Measurements from ENCODE around the gene PLA2G3.
A peak's percentile ranks its signal among the peaks of the same experiment; 100 is the strongest.
"Not testable (repeated sequence)": the region's sequence is repeated elsewhere in the genome, so short reads cannot be mapped to it uniquely, and the experiment has no call there.

PLA2G3 gene

DNA sequence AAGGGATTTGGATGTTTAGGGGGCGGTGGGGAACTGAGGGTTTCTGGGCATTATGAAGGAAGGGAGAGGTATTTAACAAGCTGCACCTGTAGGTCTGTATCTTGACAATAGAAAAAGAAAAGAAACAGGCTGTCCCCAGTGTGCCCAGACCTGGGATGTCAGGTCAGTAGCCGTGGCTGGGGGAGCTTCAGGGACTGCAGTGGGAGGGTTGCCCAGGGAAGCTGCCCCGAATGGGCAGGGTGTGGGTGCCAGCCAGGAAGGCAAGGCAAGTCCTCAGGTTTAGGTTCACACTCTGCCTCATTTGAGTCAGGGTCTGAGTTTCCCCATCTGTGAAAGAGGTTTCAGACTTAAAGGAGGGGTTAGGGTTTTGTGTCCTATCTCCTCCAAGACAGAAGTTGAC is 16.0 kb downstream of the PLA2G3 start:
- DNase-seq (ENCODE audit: low read depth in 2 of 2, low spot score in 1 of 2): no peak

DNA sequence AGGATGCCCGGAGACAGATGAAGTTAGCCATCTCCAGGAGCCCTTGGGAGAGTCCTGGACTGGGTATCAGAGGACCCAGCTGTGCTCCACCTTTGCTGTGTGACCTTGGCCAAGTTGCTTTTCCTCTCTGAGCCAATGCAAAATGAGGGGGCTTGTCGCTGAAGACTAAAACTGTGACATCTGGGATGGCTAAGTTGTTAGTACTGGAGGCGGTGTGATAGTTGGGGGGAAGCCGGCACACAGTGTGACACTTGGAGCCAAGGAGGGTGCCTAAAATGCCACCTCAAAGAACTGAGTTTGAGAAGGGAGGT is 17.1 kb downstream of the PLA2G3 start:
- DNase-seq (ENCODE audit: low read depth in 2 of 2, low spot score in 1 of 2): no peak

DNA sequence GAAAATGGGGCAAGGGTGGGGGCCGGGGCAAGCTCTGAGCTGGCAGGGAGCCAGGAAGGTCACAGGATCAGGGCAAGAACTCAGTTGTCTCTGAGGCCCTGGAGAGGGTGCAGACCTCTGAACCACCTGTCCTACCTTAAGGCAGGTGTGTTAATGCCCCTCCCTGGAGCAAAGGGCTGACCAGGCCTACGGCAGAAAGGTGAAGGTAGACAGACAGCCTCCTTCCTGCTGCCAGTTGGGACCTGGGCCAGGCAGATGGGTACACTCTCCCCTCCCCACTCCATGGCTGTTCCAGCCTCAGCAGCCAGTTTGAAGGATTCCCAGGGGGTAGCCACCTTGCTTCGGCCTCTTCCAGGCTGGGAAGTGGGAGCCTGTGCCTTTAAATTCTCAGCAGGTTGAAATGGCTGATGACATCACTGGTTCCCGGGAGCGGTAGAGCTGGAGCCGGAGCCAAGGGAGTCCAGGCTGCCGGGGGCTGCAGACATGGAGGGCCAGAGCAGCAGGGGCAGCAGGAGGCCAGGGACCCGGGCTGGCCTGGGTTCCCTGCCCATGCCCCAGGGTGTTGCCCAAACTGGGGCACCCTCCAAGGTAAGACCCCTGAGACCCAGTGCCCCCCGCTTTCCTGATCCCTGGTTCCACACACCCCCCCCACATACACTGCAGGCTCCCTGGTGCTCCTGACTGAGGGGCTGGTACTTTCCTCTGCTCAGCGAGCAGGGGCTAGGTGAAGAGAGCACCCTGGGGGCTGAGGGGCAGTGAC is 17.6 kb downstream of the PLA2G3 start, which contains the start of gene INPP5J:
Gene INPP5J (plus strand): TSS at position 435 of the 760 bp plus-strand sequence. CDS start 49 bp downstream, at position 484.
- no peak for DNase-seq (ENCODE audit: low read depth in 2 of 2, low spot score in 1 of 2)

DNA sequence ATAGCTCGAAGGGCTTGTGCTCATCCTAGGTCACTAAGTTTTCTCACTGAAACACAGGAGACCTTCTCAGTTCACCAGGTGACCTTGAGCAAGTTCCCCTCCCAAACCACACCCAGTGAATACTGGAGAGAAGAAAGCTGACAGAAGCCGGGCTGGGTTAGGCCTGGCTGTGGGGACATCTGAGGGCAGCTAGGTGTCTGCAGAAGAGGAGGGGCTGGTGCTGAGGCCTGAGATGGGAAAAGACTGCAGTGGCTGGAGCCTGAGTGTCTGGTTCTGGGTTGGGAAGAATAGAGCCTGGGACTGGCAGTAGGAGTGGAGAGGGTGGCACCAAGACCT is 18.1 kb downstream of the PLA2G3 start:
- no peak for DNase-seq (ENCODE audit: low read depth in 2 of 2, low spot score in 1 of 2)

DNA sequence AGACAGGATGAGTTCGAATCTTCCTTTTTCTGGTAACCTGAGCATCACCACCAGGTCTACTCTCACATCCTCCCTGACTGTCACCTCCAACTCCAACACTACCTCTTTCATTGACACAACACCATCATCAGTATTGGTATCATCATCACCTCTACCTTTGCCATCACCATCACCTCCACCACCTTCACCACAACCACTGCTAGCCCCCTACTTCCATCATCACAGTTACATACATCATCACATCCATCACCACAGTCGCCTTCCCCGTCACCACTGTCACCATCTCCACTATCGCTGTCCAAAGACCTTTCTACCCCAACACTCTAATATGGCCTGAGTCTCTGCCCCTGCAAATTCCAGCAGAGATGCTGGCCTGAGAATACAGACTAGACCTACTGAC is 18.9 kb downstream of the PLA2G3 start:
- no peak for DNase-seq (ENCODE audit: low read depth in 2 of 2, low spot score in 1 of 2)

DNA sequence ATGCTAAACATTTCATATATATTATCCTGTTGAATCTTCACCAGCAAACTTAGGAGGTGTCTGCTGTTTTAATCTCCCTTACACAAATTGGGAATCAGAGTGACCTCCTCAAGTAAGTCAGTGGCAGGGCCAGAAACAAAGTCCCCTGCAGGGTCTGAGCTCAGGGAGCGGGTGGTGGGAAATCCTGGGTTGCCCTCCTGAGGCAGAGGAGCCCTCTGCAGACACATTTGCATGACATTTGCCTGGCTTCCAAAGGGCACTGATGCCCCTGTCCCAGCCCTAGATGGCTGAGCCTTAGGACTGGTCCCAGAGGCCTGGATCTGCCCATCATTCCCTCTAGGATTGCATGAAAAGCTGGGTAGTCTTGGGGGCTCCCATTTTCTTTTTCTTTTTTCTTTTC is 19.7 kb downstream of the PLA2G3 start:
- no peak for DNase-seq (ENCODE audit: low read depth in 2 of 2, low spot score in 1 of 2)

DNA sequence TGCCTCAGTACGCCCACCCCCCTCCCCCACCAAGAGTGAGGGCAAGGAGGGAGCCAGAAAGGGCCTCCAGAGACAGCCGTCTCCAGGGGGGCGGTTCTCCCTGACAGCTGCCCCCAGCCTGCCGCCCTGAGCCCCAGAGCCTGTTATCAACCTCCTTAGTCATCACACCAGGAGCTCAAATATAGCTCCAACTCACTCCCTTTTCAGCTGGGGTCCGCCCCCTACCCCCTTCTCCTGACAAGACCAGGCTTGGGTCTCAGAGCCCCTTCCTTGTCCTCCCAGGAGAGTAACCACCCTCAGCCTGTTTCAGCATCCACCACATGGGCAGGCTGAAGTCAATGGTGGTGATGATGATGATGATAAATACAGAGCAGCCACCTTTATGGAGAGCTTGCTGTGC is 20.1 kb downstream of the PLA2G3 start:
- no peak for DNase-seq (ENCODE audit: low read depth in 2 of 2, low spot score in 1 of 2)

DNA sequence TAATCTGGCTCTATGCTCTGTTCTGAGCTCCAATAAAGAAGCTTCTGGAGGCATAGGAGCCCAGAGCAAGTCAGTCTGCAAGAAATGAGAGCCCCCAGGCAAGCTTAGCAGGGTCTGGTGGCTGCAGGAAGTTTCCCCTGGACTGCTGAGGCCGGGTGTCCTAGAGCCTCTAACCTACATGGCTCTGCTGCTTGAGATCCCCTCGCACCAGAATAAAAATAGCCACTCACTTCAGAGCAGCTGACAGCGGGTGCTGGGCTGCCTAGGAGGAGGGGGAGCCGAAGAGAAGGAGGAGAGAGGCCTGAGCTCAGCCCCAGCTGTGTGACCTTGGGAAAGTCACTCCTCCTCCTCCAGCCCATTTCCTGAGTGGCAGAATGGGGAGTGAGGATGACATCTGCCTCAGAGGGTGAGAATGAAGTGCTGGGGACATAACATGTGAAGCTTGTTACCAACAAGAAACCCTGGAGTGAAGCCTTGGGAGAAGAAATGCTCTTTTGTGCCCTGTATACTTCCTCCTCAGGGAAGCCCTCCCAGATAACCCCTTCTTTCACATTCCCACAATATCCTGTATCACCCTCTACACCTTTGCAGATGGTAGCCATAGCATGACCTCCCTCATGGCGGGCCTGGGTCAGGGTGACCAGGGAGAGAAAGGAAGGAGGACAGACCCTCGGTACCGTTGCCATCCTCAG is 21.1 kb downstream of the PLA2G3 start:
- no peak for DNase-seq (ENCODE audit: low read depth in 2 of 2, low spot score in 1 of 2)

DNA sequence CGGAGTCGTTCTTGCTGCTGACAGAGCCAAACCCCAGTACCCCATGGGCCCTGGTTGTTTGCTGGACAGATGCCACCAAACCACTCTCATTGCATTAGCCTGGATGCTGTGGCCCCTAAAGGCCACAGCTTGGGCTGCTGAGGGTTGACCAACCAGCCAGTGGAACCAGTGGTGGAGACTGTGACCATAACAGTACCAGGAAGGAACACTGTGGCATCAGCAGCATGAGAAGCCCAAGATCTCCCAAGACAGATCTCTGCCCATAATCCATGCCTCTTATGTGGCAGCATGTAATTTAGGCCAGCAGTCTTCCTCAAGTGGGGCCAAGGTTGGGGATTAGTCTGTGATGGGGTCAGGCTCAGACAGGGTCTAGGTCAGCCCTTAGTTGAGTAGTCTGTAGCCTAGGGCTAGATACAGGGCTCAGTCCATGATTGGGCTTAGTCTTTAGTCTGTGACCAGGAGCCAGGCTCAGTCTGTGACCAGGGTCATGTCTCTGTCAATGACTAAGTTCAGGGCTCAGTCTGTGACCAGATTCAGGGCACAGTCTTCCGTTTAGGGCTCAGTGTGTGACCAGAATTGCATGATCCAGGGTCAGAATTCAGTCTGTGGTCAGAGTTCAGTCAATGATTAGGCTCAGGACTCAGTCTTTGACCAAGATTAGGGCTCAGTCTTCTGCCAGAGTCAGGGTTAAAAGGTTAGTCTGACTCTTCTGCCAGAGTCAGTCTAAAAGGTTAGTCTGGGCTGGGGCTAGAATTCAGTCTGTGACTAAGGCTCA is 22.1 kb downstream of the PLA2G3 start:
- DNase-seq (ENCODE audit: low read depth in 2 of 2, low spot score in 1 of 2): no peak

DNA sequence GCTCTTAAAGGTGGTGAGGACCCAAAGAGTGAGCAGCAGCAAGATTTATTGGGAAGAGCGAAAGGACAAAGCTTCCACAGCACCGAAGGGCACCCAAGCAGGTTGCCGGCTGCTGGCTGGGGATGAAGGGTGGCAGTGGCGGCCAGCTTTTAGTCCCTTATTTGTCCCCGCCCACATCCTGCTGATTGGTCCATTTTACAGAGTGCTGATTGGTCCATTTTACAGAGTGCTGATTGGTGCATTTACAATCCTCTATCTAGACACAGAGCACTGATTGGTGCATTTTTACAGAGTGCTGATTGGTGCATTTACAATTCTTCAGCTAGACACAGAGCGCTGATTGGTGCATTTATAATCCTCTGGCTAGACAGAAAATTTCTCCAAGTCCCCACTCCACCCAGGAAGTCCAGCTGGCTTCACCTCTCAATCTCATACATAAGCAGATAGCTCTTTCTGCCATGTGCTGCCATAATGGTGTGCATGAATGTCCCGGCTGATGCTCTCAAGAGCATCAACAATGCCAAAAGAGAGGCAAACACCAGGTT is 27.7 kb downstream of the PLA2G3 start:
- DNase-seq (ENCODE audit: low read depth in 2 of 2, low spot score in 1 of 2): not testable (repeated sequence)

DNA sequence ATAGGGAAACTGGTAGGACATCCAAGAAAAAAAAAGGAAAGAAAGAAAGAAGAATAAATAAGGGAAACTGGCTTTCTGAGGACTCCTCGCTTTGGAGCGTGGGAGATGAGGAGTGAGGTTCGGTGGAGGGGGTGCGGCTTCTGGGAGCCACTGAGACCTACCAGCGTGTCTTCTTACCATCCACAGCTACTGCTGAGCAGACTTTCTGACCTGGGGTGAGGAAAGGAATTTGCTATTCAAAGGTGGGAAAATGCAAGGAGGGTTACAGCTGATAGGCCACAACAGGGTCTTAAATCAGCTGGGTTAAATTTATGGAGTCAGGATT is 32.5 kb downstream of the PLA2G3 start:
- no peak for DNase-seq (ENCODE audit: low read depth in 2 of 2, low spot score in 1 of 2)

DNA sequence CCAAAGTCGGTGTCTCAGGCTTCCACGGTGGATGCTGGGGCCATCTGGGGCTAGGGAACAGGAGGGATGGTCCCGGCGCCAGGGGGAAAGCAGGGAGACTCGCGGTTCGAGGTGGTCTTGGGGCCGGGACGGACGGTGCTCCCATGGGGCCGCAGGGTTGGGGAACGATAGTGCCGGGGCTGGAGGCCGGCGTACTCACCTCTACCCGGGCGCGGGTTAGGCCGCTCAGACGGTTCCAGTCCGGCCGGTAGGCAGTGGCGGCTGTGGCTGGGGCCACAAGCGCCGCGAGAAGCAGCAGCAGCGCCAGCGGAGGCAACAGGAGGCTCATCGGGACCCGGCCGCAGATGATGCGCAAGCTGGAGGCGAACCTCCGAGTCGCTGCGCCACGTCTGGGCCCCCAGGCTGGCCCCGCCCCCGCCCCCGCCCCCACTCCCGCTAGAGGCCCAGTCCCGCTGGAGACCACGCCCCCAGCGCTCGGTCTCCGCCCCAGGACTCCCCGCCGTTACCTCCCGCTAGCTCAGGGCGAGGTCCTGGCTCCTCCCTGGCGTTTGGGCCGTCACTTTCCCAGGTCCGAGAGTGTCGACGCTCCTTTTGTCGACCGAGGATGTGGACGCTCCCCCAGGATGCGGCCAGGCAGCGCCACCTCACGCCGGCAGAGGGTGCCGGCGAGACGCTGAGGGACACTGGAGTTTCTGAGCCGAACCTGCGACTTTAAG is 33.0 kb downstream of the PLA2G3 start, which contains the start of gene SELENOM:
Gene SELENOM (minus strand): TSS at position 391 of the 716 bp plus-strand sequence. CDS start 63 bp downstream, at position 328.
- DNase-seq (ENCODE audit: low read depth in 2 of 2, low spot score in 1 of 2): peak; percentile 46 to 68

DNA sequence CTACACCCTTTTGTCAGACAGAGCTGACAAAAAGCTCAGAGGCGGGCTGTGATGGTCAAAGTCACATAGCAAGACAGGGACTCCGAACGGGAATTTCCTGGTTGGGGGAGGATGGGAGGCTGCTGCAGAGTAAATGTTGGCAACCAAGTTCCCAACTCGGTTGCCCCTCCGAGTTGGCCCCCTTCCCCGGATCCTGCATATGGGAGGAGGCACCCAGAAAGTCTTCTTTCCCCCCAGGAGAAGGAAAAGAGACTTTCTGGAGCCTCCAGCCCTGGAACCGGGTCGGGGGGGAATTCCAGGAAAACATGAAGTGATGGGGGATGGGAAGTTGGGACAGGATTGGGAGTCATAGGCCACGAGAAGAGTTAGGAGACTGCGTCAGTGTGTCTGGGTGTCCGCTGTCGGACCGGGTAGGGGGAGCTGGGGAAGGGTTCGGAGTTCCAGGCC is 33.6 kb downstream of the PLA2G3 start:
- DNase-seq (ENCODE audit: low read depth in 2 of 2, low spot score in 1 of 2): no peak

DNA sequence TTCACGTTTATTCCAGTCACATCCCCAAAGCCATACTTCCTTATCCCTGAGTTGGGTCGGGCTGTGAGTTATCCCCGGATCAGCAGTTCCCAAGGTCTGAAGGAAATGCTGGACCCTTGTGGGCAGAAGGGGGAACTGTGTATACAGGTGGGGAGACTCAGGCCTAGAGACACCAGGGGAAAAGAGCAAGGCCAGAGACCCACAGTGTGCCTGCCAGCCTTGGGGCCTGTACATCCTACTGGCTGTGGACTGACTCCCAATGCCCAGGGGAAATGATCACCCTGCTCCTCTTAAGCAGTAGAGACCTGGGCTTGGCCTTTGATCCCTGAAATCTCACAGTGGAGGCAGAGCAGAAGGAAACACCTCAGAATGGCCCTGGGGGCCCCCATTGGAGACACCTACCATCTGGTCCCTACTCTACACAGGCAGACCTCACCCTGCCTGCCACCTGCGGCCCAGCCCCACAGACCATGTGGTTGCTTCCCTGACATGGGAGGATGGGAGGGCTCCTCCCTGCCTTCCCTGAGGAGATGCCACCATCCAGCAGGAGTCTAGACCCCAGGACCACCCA is 34.2 kb downstream of the PLA2G3 start:
- no peak for DNase-seq (ENCODE audit: low read depth in 2 of 2, low spot score in 1 of 2)

DNA sequence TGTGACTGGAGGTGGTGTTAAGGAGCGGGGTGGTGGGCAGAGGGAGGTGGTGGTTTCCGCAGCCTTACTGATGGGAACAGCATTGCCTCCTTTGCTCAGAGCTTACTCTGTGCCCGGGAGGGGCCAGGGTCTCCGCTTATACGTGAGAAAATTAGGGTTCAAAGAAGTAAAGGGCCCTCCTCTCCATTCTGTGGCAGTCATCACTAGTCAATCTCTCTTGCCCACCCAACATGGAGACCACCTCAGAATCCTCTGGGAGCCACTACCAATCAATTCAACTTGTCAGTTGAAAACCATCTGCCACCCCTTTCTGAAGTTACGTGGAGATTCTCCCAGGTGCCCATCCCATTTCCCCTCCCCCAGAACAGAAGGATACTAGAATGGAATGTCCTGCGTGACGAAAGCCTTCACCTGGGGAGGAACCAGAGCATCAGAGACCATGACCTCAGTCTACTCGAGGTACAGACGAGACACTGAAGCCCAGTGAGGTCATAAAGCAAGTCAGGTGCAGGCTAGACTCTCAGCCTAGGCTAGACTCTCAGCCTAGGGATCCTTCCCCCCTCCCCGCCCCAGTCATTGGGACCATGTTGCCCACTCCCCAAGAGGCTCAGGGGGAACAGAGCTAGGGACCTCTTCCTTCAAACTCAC is 34.9 kb downstream of the PLA2G3 start:
- no peak for DNase-seq (ENCODE audit: low read depth in 2 of 2, low spot score in 1 of 2)

DNA sequence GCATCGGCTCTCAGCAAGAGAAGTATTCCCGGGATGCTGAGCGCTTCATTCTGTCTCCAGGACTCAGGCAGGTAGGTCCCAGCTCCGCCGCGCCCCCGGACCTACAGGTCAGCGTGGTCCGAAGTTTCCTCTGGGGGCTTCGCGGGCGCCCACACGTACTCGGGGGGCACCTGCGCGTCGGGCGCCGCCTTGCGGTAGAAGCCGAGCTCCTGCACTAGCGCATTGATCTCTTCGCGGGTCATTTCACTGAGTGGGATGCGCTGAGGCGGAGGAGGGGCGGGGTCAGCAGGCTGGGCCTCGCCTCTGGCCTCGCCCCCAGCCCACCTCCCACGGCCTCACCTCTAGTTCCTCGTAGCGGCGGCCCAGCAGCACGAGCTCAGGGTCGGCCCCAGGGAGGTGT is 35.4 kb downstream of the PLA2G3 start:
- DNase-seq (ENCODE audit: low read depth in 2 of 2, low spot score in 1 of 2): no peak

DNA sequence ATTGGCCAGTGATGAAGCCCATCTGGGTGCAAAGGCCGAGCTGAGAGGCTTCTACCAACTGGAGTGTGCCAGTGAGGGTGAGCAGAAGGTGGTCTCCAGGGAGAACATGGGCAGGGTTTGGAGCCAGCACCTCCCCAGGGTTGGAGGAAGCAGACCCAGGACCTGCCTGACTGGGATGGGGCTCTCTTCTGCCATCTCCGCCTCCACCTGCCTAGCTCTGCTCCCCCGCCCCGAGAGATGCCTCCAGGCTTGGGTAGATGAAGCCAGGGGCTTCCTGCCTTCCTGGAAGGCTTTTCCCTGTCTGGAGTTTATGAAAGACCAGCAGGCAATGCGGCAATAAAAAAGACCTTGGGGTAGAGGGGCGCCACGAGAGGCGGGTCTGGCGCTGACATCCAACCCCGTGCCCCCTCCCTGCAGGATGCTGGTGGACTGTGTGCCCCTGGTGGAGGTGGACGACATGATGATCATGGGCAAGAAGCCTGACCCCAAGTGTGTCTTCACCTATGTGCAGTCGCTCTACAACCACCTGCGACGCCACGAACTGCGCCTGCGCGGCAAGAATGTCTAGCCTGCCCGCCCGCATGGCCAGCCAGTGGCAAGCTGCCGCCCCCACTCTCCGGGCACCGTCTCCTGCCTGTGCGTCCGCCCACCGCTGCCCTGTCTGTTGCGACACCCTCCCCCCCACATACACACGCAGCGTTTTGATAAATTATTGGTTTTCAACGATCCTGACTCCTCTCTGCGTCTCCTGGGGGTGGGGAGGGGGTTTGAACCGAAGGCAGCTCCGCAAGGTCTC is 36.2 kb downstream of the PLA2G3 start:
- no peak for DNase-seq (ENCODE audit: low read depth in 2 of 2, low spot score in 1 of 2)

DNA sequence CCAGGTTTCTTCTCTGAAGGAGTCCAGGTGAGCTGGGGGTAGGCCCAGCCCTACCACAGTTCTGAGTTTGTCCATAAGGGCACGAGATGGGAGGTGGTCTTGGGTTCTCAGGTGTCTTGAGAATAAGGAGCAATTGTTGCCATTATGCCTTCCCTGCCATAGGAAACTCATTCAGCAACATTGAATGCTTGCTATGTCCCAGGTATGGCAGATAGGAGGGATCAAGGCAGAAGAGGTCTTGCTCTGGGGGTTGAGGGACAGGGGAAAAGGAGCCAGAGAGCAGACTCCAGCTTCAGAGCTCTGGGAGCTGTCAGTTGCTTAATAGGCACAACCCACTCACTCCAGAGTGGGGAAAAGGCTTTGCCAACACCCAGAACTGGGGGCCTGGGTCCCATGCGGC is 37.2 kb downstream of the PLA2G3 start:
- no peak for DNase-seq (ENCODE audit: low read depth in 2 of 2, low spot score in 1 of 2)

DNA sequence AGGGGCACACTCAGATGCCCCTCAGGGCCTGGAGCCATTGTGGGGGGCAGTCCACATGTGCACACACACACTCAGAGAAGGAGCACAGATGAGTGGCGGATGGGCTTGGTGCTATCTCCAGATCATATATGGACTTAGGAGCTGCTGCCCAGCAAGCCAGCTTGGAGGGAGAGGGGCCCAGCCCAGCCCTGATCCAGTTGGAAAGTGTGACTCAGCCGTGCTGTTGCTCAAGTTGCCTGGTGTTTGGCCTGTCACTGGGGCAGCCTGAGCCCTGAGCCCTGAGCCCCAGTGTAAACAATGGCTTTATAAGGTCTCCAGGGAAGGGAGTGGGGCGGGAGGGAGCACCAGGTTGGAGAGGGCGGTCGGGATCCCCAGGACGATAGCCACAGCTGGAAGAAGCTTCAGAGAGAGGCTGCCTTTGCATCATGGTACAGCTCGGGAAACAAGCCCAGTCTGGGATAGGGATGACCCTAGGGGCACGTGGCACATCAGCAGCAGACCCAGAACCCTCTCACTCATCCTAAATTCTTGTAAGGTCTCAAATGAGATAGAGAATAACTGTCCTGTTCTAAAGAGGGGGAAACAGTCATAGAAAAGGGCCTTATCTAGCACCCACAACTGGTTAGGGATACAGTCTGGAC is 37.7 kb downstream of the PLA2G3 start:
- no peak for DNase-seq (ENCODE audit: low read depth in 2 of 2, low spot score in 1 of 2)
